Brain pericyte (primary cell): ENCODE measurements around the gene PTPRT.

Experiments used
- DNase-seq: peaks from one replicate; pipeline ENCODE4 v3.0.0-alpha.2; 2012; ENCODE audit warnings: low read depth, low spot score

Gene PTPRT

DNA sequence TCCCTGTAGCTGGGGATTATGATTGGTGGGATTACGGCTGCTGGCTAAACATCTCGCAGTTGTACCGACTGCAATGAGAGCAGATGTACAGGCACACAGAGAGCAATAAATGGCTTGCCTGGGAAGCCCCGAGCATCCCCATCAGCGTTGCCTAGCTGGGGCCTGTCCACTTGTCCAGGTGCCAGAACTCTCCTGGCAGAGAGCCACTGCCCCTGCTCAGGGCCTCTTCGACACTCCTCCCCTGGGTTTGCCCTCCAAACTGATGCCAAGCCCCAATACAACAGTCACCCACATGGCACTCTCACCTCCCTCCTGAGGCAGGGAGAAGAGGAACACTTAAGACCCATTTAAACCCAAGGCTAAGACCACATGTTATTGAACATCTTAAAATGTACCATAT, 715.1 kb downstream of the PTPRT start:
- DNase-seq = no peak

DNA sequence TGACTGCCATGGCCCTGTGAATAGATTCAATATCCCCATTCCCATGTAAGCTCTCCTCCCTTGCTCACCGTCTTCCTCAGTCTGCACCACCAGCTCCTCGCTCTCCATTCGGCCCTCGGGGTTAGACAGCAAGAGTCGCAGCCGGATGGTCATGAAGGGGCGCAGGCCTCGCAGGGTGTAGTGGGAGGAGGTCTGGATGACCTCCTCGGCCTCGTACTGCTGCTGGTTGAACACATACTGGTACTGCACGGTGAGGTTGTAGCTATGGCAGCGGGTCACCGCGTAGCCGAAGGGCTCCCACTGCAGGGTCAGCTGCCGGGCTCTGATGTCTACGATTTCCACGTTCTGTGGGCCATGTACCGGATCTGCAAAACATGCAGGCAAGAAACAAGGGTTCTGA, 717.5 kb downstream of the PTPRT start:
- no peak for DNase-seq

DNA sequence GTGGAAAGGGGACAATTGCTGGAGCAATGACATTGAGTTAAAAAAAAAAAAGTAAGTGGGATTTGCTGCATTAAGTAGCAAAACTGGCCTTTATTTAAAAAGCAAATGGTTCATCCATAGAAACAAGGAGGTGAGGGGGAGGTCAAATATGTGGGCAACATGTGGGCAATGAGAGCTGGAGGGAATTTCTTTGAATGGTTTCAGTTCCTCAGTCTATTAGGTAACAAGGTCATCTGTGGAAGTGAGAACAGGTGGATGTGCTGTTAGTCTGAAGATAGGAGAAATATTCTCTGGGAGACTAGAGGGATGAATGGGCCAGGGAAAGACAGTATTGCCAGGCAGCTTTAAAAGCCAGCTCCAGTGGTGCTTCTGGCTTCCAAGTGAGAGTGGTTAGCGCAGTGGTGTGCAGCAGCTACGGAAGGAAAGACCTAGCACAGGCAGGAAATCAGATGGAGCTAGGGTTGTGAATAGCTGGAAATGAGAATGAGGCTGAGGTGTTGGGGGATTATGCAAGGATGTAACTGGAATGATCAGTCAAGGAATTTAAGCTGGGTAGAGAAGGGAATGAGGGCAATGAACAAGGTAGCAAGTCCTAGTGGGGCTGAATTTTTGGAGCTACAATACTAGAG, 727.6 kb downstream of the PTPRT start:
- DNase-seq = no peak

DNA sequence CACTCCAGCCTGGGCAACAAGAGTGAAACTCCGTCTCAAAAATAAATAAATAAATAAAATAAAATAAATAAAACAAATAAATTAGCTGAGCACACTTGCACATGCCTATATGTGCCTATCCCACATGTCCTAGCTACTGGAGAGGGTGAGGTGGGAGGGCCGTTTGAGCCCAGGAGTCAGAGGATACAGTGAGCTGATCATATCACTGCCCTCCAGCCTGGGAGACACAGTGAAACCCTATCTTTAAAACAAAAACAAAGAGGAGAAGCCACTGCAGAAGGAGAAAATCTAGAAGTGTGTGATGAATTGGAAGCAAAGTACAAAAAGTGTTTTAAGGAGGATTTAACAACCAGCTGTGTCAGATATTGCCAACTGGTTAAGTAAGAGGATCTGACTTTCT, 728.4 kb downstream of the PTPRT start:
- no peak for DNase-seq

DNA sequence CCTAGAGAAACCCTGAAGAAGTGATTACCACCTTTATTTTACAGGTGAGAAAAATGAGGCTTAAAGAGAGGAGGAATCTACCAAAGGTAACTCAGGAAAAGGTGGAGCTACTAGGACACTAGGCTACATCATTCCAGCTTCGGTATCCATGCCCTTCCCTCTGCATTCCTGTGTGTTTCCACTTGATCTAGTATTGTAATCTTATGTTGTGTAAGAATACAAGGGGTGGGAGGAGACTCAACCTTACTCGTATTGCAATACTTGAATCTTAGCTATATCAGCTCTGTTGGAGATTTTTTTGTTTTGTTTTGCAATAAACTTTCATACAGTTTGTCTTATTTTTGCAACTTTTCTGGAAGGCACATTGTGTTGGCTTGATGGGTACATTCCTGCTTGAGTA, 742.4 kb downstream of the PTPRT start:
- no peak for DNase-seq

DNA sequence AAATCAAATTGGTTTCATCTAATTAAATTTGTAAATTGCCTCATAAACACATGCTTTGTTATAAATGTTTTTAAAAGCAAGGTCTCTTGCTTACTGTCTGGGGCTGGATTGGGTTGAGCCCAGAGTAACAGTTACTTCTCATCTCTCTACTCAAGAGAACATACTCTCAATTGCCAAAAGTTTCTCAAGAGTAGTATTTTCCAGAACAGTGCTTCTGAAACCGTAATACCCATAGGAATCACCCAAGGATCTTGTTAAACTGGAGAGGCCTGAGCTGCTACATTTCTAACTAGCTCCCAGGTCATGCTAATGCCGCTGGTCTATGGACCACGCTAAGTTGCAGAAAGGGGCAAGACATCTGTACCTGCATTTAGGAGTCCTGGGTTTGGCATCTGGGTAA, 744.9 kb downstream of the PTPRT start:
- DNase-seq = no peak

DNA sequence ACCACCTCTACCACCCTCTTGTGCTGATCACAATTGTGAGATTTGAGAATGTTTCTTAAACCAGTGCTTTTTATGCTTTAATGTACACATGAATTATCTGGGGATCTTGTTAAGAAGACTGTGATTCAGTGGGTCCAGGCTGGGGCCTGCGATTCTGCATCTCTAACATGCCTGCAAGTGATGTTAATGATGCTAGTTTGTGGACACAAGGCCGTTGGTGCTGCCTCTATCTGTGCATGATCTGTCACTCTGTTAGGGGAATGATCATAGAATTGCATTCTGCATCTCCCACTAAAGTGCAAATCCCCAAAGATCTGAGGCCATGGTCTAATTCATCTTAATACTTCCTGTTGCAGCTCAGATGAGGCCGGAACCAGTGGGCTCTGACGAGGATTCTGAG, 746.5 kb downstream of the PTPRT start:
- DNase-seq = no peak

DNA sequence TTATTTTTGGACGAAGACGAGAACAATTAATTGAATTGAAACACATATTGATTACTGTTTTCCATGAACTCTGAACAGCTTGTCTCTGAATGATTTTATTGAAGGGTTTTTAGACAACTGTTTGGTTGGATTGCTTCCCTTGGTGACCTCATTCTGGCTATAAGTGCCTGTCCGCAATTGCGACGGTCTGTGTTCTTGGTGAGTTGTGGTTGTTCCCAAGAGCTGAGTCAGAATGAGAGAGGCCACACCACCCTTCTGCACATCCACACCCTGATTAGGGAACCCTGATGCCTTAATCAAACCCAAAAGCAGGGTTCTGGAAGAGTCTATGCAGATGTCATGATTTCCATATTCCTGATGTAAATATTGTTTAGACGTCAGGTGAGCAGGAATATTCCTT, 747.0 kb downstream of the PTPRT start:
- no peak for DNase-seq

DNA sequence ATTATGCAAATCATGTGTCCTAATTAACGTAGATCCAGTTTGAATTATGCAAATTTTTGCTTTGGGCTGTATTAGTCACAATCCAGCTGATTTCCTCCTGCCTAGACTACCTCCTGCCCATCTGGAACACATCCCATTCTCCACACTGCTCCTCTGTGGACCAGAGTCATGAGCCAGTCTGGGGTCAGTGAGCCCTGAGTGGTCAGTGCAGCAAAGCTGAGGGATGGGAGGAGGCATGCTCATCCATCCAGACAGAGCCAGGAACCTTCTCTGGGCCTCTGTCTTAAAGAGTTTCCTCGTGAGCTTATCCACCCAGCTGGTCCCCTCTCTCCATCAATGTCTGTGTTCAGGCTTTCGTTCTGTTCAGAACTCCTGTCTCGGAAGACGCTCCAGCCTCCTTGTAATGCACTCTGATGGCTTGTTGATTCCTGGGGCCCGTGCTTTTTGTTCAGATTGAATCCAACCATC, 747.8 kb downstream of the PTPRT start:
- DNase-seq = no peak

DNA sequence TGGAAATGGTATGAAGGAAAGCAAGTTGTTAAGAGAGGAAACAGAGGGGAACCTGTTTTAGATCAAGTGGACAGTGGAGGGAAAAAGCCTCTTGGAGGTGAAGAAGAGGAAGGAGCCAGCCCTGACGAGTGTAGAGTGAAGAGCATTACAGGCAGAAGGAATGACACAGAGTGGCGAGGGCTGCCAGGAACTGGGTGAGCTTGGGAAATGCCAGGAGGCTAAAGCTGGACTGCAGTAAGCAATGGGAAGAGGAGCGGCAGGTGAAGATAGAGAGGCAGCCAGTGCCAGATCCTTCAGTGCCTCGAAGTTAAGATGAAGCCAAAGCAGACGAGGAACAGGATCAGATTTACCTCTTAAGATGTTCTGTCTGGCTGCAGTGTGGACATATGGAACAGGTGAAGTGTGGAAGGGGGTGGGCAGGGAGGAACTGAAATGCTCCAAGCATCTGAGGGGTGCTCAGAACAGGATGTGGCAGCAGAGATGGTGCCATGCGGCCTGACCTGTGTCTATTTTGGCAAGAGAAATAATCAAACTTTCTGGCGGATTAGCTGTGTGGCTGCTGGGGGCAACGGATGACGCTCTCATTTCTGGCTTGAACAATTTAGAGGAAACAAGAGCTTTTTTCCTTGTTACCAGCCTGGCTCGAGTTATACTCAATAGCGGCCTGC, 748.4 kb downstream of the PTPRT start:
- no peak for DNase-seq

DNA sequence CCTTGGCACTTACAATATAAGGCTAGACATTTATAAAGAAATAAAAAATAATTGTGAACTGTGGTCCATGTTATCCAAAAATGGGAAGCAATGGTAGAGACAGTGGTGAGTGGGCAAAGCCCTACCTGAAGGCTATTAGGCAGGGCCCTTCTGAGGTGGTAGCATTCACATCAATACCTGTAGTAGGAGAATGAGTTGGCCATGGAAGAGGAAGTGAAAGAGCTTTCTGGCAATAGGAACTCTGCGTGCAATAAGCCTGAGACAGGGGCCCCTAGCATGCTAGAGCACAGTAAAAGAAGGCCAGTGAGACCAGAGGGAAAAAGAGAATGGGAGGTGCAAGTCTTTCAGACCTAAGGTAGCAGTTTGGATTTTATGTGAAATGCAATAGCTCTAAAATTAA, 754.5 kb downstream of the PTPRT start:
- DNase-seq = no peak

DNA sequence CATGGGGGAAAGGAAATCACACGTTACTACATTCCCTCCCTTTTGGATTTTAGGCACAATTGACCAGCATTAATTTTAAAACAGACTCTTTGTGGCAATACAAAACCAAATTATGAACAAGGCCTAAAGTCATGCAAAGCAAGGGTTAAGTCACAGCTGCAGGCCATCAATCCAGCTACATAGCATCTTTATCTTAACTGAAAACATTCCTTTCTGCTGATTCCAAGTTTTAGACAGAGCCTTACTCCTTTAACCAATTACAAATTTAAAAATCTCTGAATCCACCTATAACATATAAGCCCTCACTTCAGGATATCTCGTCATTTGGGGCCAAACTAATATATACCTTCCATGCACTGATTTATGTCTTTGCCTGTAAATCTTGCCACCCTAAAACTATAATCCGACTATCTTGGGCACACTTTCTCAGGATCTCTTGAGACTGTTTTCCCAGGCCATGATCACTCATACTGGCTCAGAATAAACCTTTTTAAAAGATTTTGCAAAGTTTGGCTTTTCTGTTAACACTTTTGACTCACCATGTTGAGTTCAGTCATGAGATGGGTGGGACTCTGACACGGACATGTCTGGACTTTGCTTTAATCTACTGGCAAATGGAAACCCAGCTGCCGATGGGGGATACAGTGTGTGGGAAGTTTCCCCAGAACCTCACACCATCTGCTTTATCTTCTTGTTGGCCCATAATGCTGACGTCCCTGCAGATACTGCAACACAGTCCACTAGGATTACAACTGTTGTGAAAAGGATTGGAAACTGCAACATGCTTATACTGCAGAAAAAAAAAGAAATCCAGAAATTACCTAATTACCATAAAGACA, 757.0 kb downstream of the PTPRT start:
- no peak for DNase-seq

DNA sequence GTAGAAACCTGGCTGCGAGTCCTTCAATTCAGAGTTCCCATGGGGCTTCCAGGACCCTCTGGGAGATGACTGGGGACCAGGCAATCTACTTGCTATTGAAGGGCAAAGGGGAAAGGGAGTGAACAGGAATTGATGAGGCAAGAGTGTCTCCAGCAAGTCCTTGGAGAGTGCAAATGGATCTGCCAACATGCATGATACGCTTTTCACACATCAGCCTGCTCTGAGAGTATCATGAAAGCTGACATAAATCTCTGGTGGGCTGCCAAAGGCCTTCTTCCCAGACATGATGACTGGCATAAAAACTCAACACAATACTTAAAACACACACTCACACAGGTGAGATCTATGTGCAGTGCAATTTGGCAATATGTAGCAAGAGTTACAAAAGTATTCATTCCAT, 759.1 kb downstream of the PTPRT start:
- DNase-seq = no peak

DNA sequence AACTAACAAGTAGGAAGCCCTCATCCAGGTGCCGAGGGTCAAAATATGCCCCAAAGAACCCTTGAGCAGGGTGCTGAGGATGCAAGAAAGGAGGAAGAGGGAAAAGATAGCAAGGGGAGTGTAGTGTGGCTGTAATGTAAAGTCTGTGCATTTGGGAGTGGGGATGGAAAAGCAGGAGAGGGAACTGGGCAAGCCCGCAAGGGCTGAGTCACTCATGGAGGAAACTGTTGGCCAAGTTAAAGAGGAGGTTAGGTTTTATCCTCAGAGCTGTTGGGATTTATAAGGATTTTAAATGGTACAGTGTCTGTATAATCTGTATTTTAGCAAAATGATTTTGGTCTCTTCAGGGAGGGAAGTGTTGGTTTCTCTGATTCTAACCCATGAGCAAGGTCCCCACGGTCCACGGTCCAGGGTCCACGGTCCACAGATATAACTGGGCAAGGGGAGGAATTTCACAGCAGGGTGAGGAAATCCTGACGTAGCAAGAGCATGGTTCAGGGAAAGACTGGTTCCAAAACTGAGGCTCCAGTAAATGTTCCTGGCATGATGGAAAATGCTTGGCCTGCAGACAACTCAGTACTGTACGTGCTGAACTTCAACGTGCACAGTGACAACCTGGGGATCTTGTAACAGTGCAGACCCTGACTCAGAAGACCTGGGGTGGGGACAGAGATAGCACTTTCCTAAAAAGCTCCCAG, 759.8 kb downstream of the PTPRT start:
- no peak for DNase-seq

DNA sequence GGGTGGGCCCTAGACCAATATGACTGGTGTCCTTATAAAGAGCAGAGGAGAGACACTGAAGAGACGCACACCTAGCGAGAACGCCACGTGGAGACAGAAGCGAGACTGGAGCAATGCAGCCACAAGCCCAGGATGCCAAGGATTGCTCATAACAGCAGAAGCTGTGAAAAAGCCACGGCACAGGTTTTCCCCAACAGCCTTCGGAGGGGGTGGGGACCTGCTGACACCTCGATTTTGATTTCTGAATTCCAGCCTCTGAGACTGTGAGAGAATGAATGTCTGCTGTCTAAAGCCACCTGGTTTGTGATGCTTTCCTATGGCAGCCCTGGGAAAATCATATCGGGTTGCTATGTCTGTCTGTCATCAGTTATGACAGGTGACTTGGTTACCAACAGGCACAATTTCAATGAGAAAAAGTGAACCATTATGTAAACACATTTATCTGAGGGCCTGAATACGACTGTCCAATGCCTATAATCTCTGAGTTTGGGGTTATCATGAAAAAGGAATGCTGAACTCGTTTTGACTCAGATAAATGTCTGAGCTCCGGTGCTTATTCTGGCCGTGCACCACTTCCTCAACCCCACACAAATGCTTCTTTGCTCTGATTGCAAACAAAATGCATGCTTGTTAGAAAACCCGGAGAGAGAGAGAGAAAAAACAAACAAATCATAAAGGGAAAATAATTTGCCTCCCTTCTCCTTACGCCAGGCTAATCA, 769.7 kb downstream of the PTPRT start:
- DNase-seq = no peak

DNA sequence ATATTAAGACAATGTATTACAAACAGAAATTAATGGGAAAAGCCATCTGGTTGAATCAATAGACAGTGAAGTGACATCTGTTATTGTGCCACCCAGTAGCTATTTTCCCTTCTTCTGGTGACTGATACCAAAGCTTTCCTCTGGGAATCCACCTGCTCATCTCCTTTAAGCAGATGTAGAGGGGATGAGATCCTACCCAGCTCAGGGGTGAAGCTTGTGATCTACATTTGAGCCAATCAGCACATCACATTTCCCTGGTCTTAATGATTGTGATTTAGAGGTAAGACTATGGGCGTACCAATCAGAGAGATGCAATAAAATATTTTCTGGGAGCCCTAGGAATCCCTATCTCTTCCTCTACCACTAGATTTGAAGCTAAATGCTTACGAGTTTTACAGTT, 782.9 kb downstream of the PTPRT start:
- no peak for DNase-seq

DNA sequence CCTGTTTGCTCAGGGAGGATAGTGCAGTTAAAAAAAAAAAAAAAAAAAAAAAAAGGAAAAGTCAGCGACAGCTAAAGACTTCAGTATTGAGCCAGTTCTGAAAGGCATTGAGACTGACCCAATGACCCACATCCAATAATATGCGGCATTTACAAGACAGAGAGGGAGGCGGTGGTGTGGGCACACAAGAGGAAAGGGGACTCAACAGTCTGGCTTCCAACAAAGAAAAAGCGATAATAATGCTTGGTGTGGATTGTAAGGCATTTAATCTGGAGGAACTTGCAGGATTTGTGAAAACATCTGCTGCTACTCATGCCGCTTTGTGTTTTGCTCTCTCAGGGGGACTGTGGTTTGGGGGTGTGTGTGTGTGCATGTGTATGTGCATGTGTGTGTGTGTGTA, 787.3 kb downstream of the PTPRT start:
- DNase-seq = no peak

DNA sequence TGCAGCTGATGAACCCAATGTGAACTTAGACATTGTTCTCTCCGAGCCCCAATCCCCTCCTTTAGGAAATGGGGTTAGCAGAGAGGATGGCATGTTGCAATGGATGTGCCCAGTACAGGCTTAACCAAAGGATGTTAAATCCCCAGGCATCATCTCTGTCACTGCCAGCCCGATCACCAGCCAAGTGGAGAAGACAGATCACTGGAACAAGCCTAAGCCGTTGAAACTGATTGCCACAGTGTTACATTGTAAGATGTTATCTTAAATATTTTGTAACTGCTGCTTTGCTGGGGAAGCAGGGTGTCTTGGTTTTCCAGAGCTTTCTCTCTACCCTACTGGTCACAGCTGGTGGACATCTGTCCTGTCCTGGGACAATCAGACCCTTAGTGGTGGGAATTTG, 788.1 kb downstream of the PTPRT start:
- DNase-seq = no peak

DNA sequence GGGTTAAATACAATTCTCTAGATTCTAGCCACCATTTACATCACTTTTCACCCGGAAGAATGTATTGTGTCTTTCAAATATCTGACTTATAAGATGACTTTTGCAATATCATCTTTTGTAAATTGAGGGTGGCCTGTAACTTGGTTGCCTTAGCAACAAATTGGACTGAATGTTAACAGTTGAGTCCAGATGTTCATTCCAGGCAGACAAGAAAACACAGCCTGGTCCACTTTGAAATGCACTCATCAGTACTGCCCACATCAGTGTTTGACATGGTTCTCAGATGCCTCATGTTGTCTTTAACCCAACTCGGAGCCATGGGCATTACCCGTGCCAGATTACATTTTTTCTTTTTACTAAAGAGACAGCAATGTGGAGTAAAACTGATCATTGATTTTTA, 789.9 kb downstream of the PTPRT start:
- no peak for DNase-seq

DNA sequence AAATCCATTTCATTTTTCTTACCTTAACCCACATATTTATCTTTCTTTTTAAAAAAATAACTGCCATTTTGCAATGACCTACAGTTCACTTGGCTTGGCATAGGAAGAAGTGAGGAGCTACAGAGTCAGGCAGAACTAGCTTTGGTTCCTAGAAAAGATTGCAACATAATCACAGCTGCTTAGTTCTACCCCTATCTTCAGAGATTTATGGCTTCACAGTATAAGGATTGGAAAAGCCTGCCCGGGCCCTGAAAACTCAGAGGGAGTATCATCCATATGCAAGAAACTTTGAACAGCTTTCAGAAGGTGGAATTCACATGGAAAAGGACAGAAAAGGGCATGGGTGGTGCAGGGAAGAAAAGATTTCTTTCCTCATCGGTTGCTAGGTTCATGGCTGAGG, 797.3 kb downstream of the PTPRT start:
- no peak for DNase-seq

DNA sequence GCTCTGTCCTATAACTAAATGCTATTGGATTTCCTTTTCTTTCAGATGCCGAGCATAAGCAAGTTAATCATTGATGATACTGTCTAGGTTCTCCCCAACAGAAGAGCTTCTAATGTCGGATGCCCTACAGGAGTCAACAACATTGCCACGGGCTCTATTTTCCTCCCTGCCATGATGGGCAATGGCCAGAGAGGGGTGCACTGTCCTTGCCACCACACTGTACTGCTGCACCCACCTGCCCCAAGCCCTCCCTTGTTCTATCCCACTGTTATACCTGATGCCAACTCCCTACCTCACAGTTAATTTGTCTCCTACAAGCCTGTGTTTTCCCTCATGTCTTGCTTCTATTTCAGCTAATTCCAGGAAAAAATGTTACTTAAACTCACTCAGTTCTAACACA, 797.9 kb downstream of the PTPRT start:
- DNase-seq = no peak

DNA sequence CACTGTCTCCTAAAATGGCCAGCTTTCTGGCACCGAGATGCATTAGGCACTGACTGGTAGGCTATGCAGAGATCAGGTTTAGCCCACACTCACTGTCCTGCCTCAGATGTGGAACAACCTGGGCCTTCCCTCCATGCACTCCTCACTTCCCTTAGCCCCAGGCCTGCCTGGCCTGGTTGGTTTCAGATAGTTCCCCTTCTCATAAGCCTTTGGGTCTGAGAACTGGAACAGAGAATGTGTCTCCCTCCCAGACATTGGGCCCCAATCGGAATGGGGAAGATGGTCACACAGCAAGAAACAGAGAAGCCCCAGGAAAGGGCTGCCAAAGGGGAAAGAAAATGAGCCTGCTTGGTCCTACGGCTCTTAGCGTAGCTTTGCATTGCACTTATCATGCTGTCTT, 809.4 kb downstream of the PTPRT start:
- DNase-seq = no peak
